Stimulated activated CD8-positive, alpha-beta memory T cell treated with anti-CD3 and anti-CD28 coated beads, Interleukin-4, amount 100 ng/mL, for 4 hours (primary cell): ENCODE measurements around the gene CATSPERZ.
A peak's percentile ranks its signal among the peaks of the same experiment; 100 is the strongest.

Experiments
- DNase-seq, 2 donors: peaks; one replicate each; pipeline ENCODE4 v3.0.0-alpha.2; 2020; ENCODE audit warnings: low read depth in 2 of 2, low spot score in 1 of 2

Gene CATSPERZ

DNA sequence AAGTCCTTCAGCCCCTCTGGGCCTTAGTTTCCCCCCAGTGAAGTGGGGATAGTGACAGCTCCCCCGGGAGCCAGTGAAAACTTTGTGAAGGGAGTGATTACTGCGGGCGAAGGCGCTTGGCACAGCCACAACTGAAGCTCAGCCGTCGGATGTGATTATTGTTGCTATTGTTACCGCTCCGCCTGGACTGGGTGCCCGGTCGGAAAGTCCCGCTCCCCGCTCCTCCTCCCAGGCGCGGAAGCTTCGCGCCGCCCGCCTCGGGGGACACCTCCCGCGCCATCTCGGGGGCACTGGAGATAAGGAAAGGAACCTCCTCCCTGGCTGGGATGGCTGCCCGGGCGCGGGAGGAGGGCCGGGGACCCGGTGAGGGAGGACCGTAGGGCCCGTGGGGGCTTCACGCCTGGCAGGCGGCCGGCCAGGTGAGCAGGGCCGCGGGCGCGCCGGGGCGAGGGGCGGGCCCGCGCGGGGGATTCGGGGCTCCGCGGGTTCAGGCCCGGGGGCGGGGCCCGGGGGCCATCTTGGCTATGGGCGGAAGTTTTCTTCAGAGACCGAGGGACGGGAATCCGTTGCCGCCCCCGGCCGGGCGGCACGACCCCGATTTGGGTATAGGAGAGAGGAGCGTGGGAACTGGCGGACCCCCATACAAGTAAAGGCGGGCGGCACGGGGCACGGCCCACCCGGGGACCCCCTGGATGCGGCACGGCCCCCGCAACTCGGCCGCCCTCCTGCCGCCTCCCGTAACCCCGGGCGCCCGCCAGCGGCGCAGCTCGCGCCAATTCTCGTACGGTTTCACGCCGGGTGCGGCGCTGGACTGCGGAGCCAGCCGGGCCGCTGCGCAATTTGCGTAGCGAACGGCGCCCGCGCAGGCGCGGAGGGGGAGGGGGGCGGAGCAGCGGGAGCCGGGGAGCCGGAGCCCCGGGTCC, 14.9 kb upstream of the CATSPERZ start, which contains the start of gene GPR137:
TSS of gene GPR137 (plus strand) at position 887 of the 923 bp plus-strand sequence. CDS start 677 bp downstream, outside the sequence.
- peak; percentile 79 to 84 for DNase-seq

DNA sequence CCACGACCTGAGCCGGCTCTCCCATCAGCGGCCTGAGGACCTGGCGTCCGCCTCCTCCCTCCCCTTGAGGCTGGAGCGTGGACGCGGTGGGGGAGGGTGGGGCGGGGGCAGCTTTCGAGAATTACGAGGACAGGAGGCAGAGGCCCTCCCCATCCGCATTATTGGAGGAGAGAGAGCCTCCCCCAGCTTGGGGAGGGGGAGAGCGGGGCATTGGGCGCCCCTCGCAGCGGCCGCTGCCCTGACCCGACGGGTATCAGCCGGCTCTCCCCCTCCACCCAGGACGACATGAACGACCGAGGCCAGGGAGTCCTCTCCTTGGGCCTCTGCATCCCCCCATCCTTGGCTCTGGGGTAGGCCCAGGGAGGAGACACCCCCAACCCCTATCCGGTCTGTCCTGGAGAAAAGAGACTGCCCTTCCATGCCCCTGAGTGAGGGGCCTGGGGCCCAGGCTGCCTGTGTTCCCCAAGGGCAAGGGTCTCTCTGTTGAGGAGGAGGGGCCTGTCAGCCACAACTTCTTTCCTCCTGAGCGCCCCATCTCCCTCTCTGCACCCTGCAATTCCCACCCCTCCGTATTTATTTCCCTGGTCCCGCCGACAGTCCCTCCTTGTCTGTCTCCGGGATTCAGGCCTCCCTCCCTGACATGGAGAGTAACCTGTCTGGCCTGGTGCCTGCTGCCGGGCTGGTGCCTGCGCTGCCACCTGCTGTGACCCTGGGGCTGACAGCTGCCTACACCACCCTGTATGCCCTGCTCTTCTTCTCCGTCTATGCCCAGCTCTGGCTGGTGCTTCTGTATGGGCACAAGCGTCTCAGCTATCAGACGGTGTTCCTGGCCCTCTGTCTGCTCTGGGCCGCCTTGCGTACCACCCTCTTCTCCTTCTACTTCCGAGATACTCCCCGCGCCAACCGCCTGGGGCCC, 14.0 kb upstream of the CATSPERZ start:
- no peak for DNase-seq

DNA sequence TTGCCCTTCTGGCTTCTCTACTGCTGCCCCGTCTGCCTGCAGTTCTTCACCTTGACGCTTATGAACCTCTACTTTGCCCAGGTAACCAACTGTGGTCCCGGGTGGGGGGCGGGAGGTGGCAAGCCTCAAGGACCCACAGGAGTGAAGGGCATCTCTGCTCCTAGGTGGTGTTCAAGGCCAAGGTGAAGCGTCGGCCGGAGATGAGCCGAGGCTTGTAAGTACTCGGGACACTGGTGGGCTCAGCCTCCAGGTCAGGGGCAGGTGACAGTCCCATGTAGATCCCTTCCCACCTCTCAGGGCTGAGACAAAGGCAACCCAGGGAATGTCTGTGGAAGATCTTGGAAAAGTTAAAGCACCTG, 13.4 kb upstream of the CATSPERZ start:
- DNase-seq = no peak

DNA sequence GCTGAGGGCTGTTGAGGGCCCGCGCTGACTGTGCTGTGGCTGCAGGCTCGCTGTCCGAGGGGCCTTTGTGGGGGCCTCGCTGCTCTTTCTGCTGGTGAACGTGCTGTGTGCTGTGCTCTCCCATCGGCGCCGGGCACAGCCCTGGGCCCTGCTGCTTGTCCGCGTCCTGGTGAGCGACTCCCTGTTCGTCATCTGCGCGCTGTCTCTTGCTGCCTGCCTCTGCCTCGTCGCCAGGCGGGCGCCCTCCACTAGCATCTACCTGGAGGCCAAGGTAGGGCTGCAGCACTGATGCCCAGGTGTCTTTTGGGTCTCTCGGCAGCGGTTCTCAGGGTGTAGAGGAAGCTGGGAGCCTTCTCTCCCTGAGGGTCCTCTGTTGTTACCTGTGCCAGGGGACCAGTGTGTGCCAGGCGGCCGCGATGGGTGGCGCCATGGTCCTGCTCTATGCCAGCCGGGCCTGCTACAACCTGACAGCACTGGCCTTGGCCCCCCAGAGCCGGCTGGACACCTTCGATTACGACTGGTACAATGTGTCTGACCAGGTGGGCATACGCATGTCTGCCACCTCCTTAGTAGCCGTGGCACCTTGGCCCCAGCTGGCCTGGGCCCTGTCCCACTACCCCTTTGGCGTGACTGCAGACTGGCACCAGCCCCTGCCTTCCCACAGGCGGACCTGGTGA, 12.3 kb upstream of the CATSPERZ start:
- DNase-seq = no peak

DNA sequence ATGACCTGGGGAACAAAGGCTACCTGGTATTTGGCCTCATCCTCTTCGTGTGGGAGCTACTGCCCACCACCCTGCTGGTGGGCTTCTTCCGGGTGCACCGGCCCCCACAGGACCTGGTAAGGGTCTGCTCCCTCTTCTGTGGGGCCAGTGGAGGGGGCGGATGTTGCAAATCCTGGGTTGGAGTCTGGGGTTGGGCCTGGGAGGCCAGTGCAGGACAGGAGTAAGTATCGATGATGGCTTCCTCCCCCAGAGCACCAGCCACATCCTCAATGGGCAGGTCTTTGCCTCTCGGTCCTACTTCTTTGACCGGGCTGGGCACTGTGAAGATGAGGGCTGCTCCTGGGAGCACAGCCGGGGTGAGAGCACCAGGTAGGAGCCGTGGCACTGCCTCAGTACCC, 11.8 kb upstream of the CATSPERZ start:
- no peak for DNase-seq

DNA sequence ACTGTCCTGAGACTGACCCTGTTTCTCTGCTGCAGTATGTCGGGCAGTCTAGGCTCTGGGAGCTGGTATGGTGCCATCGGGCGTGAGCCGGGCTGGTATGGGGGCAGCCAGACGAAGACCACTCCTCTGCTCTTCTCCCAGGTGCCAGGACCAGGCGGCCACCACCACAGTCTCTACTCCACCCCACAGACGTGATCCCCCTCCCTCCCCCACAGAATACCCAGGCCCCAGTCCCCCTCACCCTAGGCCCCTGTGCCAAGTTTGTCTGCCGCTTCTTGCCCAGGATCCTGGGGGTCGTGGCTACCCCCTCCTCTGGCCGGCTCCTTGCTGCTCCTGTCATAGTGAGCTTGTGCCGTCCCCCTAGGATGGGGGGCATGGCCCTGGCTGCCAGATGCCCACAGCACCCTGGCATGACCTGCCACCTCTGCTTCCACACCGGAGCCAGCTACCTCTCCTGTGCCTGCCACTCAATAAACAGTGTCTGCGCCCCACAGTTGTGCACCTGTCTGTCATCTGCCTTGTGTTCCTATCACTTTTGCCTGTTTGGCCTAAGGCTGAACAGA, 11.1 kb upstream of the CATSPERZ start:
- DNase-seq = no peak

DNA sequence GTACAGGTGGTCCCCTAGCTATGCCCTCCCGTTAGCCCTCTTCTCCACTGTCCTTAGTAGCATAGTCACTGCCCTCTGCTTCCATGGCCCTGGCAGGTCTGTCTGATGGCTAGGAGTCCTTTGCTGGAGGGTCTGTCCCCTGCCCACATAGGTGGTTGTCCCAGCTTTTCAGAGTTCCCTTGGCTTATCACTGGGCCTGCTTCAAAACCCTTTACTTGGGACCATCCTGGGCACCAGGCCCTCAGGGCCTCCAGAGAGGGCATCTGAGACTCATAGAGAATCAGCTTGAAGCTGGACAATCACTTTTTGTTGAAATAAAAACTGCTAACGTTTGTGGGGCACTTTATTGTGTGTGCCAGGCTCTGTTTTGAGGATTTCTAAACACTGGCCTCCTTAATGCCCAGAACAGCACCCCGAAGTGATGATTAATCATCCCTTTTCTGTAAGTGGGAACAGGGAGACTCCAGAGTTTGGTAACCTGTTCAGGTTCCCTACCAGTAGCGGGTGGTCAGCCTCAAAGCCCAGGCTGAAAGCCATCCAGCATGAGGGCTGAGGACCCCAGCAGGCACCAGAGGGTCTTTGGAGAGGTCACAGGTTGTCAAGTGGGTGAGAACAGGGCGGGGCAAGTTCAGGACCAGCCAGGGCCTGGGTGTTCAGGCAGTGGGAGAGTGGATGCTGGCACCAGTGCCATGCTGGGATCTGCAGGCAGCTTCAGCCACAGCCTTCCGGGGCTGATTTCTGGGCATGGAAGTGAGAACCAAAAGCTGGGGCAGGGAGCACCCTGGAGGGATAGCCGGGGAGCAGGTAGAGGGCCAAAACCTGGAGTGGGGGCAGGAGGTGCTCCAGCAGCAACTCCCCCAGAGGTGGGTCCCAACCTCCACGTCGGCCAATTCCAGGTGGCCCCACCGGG, 9.6 kb upstream of the CATSPERZ start:
- no peak for DNase-seq

DNA sequence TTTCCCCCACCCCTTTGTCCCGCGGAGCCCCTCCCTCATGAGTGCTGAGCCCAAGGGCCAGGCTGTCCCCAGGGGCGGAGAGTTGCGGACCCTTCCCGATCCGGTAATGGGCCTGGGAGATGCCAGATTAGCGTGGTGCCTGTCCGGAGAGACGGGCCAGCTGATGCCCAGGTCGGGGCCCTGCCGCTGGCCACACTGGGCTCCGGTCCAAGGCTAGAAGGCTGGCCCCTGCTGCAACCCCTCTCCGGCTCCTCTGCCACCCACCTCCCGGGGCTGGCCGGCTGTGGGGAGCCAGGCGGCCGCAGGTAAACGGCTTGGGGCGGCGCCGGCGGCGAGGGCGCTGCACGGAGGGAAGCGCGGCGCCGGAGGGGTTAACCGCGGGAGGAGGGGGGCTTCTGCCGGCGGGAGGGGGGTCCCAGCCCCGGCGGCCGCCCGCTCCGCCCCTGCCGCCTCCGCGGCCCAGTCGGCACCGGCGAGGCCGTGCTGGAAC, 8.9 kb upstream of the CATSPERZ start, which contains the start of gene KCNK4:
TSS of gene KCNK4 (plus strand) at position 41 of the 490 bp plus-strand sequence. CDS start 1,717 bp downstream, outside the sequence.
- no peak for DNase-seq

DNA sequence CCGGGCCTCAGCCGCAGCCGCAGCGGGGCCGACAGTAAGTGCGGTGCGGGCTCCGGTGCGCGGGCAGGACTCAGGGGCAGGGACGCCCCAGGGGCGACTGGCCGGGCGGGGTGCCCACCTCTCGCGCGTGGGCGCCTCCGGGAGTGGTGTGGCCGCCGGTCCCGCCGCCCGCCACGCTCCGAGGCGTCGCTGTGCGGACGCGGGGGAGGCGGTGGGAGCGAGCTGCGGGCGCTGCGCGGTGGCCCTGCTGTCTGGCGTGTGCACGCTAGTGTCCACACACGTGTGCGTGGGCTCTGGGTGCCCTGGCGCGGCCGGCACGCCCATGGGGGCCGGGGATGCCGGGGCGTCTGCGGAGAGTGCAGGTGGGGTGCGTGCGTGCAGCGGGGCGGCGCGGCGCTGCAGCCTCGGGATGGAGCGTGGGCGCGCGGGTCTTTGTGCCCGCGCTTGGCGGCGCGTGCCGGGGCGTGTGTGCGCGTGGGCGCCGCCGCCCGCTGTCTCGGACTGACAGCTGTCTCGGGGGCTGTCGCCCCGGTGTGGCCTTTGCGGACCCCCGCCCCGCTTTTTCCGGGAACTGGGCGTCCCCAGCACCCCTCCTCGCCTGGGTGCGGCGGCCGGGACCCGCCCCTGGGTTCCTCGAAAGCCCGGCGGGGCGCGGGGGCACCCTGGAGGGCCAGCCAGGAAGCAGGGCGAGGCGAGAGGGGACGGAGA, 8.3 kb upstream of the CATSPERZ start:
- no peak for DNase-seq

DNA sequence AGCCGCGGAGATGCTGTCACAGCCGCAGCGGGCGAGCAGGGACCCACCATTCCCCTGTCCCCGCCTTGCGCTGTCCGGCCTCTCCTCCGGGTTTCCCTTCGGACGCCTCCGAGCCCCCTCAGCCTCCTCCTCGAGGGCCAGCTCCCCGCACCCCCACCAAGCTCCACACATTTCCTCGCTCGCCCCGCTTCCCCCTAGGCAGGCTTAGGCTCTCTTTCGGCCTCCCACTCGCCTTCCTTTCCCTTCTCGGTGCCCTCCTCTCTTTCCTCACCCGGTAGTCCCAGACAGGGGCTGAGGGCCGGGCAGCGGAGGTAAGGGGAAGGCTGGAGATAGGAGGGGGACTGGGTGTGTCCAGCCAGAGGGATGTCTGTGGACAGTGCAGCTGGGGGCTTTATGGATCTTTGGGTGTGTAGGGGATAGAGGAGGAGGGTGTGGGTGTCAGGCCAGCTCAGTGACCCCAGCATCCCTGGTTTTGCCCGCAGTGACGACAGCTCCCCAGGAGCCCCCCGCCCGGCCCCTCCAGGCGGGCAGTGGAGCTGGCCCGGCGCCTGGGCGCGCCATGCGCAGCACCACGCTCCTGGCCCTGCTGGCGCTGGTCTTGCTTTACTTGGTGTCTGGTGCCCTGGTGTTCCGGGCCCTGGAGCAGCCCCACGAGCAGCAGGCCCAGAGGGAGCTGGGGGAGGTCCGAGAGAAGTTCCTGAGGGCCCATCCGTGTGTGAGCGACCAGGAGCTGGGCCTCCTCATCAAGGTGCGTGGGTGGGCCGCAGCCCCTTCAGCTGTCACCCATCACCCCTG, 7.5 kb upstream of the CATSPERZ start:
- no peak for DNase-seq

DNA sequence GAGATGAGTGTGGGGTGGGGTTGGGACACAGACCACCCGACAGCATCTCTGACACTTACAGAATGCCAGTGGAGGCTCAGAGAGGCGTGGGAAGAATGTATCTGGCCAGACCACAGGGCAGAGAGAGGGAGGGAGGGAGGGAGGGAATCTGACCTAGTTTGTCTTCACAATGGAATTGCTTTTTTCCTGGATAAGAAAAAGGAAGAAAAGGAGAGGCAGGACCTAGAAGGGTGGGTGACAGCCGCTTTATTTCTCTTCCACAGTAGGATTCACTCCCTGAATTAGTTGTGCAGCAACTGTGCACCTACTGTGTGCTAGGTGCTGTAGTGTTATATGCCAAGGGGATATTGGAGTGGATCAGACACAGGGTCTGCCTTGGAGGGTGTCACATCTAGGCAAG, 5.4 kb upstream of the CATSPERZ start:
- no peak for DNase-seq

DNA sequence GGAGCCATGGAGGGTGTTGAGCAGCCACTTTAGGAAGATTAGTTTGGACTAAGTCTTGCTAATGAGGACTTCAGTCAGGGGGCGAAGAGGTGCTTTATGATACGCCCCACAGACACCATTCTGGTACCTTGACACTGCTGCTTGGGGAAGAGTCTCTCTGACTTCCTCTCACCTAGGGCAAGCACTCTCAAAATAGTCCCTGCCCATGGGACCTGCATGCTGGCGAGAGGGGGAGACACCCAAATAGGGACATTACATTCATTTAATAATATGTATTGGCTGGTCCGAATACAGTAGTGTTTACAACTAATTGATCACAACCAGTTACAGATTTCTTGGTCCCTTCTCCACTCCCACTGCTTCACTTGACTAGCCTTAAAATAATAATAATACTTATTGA, 4.4 kb upstream of the CATSPERZ start:
- no peak for DNase-seq

DNA sequence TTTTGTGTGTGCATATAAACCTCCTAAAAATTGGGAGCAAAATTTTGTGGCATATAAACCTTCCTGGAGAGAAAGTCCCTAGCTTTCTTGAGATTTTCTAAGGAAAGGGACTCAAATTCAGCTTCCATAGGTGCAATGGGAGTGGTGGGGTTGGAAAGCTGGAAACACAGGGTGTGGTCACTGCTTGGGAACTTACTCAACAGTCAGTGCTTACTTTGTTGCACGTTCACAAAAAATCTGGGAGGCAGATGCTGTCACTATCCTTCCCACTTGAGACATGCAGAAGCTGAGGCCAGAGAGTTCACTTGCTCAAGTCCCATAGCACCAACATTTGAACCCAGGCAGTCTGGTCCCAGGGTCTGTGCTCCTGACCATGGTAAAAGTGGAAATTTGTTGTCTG, 3.9 kb upstream of the CATSPERZ start:
- DNase-seq = no peak

DNA sequence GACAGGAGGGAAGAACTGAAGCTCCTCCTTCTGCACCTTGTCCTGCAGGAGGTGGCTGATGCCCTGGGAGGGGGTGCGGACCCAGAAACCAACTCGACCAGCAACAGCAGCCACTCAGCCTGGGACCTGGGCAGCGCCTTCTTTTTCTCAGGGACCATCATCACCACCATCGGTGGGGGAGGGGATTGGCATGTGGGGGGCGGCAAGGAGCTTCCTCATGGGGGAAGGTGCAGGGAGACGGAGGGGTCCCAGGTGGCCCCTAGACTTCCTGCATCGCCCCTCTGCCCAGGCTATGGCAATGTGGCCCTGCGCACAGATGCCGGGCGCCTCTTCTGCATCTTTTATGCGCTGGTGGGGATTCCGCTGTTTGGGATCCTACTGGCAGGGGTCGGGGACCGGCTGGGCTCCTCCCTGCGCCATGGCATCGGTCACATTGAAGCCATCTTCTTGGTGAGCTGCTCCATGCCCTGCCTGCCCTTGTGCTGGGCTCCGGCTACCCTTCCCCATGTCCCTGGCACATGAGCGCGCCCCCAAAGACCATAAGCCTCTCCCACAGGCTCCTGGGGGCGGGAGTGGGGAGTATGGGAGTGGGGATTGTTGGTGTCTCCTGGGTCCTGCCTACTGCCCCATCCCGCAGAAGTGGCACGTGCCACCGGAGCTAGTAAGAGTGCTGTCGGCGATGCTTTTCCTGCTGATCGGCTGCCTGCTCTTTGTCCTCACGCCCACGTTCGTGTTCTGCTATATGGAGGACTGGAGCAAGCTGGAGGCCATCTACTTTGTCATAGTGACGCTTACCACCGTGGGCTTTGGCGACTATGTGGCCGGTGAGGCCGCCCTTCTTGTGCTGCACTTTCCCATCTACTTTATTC, 3.1 kb upstream of the CATSPERZ start:
- DNase-seq = no peak

DNA sequence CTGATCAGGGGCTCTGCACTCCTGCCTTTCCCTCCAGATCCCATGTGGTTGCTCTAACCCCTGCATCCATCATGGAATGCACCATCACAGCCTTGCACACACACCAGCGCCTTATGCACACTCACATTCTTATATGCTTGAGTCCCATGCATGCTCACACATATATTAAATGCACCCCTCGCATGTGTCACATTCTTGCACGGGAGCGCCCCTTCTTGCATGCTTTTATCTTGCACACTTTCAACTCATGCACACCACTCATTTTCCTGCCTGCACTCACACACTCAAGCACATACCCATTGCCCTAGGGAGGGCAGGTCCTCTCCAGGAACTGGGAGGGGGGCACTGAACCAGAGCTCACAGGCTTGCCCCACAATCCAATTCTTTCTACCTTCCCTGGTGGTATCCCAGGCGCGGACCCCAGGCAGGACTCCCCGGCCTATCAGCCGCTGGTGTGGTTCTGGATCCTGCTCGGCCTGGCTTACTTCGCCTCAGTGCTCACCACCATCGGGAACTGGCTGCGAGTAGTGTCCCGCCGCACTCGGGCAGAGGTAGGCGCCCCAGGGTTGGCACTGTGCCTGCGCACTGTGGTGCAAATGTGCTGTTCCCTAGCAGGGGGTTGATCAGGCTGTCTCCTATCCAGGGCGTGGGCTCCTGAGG, 2.3 kb upstream of the CATSPERZ start:
- DNase-seq = no peak

DNA sequence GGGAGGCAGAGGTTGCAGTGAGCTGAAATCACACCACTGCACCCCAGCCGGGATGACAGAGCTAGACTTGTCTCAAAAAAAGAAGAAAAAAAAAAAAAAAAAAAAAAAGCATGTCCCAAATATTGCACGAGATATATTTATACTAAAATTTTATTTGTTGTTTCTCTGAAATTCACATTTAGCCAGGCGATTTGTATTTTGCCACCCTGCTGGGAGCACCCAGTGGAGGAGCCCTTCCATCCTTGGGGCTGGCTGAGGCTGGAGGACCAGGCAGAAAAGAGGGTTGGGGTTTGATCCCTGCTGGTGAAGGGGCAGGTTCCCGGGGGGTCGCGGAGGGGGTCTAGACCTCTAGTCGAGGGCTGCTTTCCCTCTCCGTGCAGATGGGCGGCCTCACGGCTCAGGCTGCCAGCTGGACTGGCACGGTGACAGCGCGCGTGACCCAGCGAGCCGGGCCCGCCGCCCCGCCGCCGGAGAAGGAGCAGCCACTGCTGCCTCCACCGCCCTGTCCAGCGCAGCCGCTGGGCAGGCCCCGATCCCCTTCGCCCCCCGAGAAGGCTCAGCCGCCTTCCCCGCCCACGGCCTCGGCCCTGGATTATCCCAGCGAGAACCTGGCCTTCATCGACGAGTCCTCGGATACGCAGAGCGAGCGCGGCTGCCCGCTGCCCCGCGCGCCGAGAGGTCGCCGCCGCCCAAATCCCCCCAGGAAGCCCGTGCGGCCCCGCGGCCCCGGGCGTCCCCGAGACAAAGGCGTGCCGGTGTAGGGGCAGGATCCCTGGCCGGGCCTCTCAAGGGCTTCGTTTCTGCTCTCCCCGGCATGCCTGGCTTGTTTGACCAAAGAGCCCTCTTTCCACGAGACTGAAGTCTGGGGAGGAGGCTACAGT, 952 bp upstream of the CATSPERZ start:
- DNase-seq = no peak
